ENCODE data around the gene GPR176. TPM values are rescaled to one million over a fixed set of nuclear protein-coding genes. Genes with fewer than 3 reads are reported as not detected.

Gene GPR176
- total RNA-seq, 1 donor from 2014 or later = 5.7 TPM

DNA sequence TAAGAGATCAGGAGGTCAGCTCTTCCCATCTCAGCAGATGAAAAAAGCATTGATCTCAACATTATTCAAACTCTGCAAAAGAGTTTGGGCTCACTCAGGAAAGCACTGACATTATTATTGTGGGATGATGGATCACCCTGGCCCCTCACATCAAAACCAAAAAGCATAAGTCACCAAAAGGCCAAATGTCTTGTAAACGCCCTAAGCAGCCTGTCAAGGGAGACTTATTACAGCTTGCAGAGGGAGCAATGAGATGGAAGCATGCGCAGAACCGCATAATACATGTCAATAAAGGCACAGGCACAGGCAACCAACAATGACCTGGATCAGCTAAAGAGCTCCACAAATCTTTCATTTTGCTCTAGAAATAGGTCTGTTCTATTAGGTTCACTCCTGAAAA, 142.0 kb downstream of the GPR176 start:
- ATAC-seq = no peak
- intact Hi-C loops (cut with DNase I) = loop anchor here (10.0 kb wide), 1 partner anchor 1987 kb away; no protein-coding TSS in a partner anchor

GRCh38 chr15:39777496-39777895, 142.6 kb downstream of the GPR176 start:
- ATAC-seq (no peak), DNase-seq (ENCODE audit: low spot score) (no peak)
- intact Hi-C loops (cut with DNase I) = loop anchor here (10.0 kb wide), 1 partner anchor 1987 kb away; no protein-coding TSS in a partner anchor

More for the DNA sequence above, 142.0 kb downstream of the GPR176 start:
- DNase-seq (ENCODE audit: low spot score) = no peak

- intact Hi-C loops (cut with DNase I) = loop anchor here (10.0 kb wide), 1 partner anchor 1989 kb away; no protein-coding TSS in a partner anchor
- ATAC-seq (no peak), DNase-seq (ENCODE audit: low spot score) (no peak)
These were observed 144.0 kb downstream of the GPR176 start for GRCh38 chr15:39776068-39776467.

DNA sequence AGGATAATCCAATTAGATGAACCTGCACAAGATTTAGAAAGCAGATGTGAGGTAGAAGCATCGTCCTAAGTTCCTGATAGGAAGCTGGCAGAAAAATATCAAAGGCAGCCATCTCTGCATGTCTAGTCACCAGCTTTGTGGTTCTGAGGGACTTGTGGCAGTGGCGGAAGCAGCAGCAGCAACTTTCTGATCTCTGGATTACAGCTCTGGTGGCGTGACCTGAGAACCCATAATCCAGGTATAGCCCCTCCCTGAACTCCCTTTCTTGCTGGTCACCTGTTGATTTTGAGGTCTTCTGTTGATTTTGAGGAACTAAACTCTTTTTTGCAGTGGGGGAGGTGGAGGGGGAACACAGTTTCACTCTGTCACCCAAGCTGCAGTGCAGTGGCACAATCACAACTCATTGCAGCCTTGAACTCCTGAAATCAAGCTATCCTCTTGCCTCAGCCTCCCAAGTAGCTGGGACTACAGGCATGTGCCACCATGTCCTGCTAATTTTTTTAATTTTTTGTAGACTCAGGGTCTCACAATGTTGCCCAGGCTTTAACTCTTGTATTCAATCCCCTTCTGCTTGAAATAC, 145.3 kb downstream of the GPR176 start:
- ATAC-seq = no peak
- no peak for DNase-seq (ENCODE audit: low spot score)
- intact Hi-C loops (cut with DNase I) = loop anchor here (10.0 kb wide), 1 partner anchor 1990 kb away; no protein-coding TSS in a partner anchor

GRCh38 chr15:39770748-39771689, 149.0 kb downstream of the GPR176 start:
- no peak for DNase-seq (ENCODE audit: low spot score)
- peak; percentile 92 for ATAC-seq
- intact Hi-C loops (cut with DNase I) = loop anchor here (10.0 kb wide), 1 partner anchor 1994 kb away; no protein-coding TSS in a partner anchor

DNA sequence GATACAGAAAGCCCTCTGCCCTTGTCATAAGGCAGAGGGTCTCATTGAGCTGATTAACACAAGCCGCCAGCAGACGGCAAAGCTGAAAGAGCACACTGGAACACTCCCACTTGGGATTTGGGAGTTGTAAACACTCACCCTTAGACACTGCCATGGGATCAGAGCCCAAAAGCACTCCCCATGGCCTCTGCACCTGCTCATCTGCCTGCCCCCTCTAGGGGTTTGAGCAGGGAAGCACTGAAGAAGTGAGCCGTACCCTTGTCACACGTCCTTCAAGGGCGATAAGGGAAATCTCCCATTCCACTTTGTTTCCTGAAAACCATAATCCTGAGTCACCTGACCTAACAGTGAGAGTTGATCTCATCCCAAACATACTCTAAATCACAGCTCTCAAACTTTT, 152.1 kb downstream of the GPR176 start:
- intact Hi-C loops (cut with DNase I) = no loop called here
- ATAC-seq (no peak), DNase-seq (ENCODE audit: low spot score) (no peak)

DNA sequence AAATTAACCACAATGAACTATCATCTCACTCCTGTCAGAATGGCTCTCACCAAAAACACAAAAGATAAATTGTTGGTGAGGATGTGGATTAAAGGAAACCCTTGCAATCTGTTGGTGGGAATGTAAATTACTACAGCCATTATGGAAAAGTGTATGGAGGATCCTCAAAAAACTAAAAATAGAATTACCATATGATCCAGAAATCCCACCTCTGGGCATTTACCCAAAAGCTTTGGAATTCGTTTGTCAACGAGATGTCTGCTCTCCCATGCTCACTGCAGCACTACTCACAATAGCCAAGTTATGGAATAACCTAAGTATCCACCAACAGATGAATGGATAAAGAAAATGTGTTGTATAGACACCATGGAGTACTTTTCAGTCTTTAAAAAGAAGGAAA, 159.1 kb downstream of the GPR176 start:
- intact Hi-C loops (cut with DNase I) = no loop called here
- ATAC-seq = no peak
- DNase-seq (ENCODE audit: low spot score) = no peak

DNA sequence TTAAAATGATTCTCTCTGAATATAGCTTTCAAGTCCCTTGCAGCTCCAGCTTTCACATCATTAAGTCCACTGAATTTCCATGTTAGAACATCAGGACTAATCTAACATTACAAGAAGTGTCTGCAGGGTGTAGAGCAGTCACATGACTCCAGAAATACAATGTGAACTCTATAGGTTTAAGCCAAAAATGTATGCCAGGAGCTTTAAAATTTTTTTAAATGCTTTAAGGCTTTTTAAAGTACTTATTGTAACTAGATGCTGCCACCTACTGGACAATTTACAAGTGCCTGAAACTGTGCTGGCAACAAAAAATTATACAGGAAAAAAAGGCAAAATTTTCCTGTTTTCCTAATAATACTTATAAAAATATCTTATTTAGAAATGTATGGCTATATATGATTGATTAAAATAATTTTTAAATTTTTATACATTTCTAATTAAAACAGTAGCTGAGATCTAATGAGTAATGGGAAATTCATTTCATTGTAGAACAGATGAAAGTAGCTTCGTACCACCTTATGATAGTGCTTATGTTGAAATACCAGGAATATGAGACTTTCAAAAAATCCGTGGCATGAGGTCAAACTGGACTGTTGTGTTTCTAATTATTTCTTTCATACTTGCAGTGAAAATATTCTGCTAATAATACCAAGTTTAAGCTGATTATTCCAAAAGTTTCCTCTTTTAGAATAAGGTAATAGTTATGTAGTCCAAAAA, 163.1 kb downstream of the GPR176 start:
- intact Hi-C loops (cut with DNase I) = loop anchor here (10.0 kb wide), 1 partner anchor 72 kb away; no protein-coding TSS in a partner anchor
- DNase-seq (ENCODE audit: low spot score) (no peak), ATAC-seq (no peak)

DNA sequence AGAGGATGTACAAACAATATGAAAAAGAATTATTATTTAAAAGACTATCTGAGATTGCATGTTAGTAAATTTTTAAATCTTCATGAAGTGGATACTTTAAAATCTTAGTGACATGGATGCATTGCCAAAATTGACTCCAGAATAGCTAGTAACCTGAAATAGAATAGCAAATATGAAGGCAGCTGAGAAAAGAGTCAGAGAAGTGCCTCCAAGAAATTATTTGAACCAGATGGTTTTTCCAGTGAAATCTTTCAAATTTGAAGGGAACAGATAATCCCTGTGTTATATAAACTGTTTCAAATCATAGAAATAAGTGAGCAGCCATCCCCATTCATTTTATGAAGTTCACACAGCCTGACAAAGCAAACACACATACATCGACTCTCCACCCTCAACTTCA, 167.1 kb downstream of the GPR176 start:
- ATAC-seq = no peak
- intact Hi-C loops (cut with DNase I) = loop anchor here (10.0 kb wide), 1 partner anchor 68 kb away; no protein-coding TSS in a partner anchor
- DNase-seq (ENCODE audit: low spot score) = no peak

DNA sequence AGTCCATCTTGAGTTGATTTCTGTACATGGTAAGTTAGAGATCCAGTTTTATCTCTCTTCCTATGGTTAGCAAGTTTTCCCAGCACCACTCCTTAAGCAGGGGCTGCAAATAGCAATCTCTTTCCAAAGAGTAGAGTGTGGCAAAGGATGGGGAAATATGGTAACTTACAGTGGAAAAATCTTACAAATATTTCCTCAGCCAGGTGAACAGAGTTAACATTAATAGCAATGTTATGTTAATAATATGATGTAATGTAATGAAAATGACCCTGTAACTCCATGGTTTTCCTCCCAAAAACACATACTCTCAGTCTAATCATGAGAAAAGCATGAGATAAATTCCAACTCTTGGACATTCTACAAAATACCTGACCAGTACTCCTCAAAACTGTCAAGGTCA, 167.8 kb downstream of the GPR176 start:
- DNase-seq (ENCODE audit: low spot score) (no peak), ATAC-seq (no peak)
- intact Hi-C loops (cut with DNase I) = loop anchor here (10.0 kb wide), 1 partner anchor 67 kb away; no protein-coding TSS in a partner anchor

Other genes starting within 250 kb of the GPR176 start
- 0.85 TPM for gene FSIP1, start 137.4 kb downstream of the GPR176 start, total RNA-seq
- 42.5 TPM for gene EIF2AK4, start 13.8 kb upstream of the GPR176 start, total RNA-seq
- 150 TPM for gene SRP14, start 118.9 kb upstream of the GPR176 start, total RNA-seq
- gene BMF, start 188.6 kb upstream of the GPR176 start, total RNA-seq = 15.0 TPM
- 0.67 TPM for gene BUB1B, start 240.8 kb upstream of the GPR176 start, total RNA-seq

Data from sciatic nerve (tissue), 2 donors.